OCI-LY3 (cell line): ENCODE data around the gene DLGAP4.

Source experiments
- H2AFZ ChIP-seq: fragments of 200-600, 300-600 bp; shearing (Covaris generic); 2 replicates; pipeline ENCODE4 v1.6.0; 2014; ENCODE audit warnings: antibody characterized with exemption, low read depth, low read length
- H3K27ac ChIP-seq: fragments of 200-600, 300-600 bp; sonication (generic); 2 replicates; pipeline ENCODE4 v1.5.1; 2014; ENCODE audit warnings: mild to moderate bottlenecking, low read length, moderate library complexity, mixed read lengths
- H3K27me3 ChIP-seq: fragments of 200-600, 300-600 bp; sonication (generic); 2 replicates; pipeline ENCODE4 v1.6.1; 2014; ENCODE audit warnings: low read depth, low read length, mixed read lengths
- H3K36me3 ChIP-seq: fragments of 200-600, 300-600 bp; sonication (generic); replicated peaks from 2 replicates; pipeline ENCODE3; 2014; ENCODE audit warnings: low read depth, low read length, mixed read lengths
- H3K4me1 ChIP-seq: fragments of 300-600, 200-600 bp; sonication (generic); 2 replicates; pipeline ENCODE4 v1.6.1; 2014; ENCODE audit warnings: low read length, mixed read lengths
- H3K4me2 ChIP-seq: fragments of 200-600, 300-600 bp; sonication (generic); 2 replicates; pipeline ENCODE4 v1.6.1; 2014; ENCODE audit warnings: low read length, mixed read lengths
- H3K4me3 ChIP-seq: fragments of 300-600, 200-600 bp; sonication (generic); 2 replicates; pipeline ENCODE4 v1.5.1; 2014; ENCODE audit warnings: antibody characterized with exemption, mild to moderate bottlenecking, low read length, moderate library complexity
- H3K79me2 ChIP-seq: fragments of 300-600, 200-600 bp; shearing (Covaris generic); 2 replicates; pipeline ENCODE4 v1.6.1; 2014; ENCODE audit warnings: mild to moderate bottlenecking, low read length, mixed read lengths
- H3K9ac ChIP-seq: fragments of 300-600, 200-600 bp; shearing (Covaris generic); 2 replicates; pipeline ENCODE4 v1.6.0; 2014; ENCODE audit warnings: mild to moderate bottlenecking, low read length, moderate library complexity
- H3K9me3 ChIP-seq: fragments of 200-600, 300-600 bp; shearing (Covaris generic); 2 replicates; pipeline ENCODE4 v1.6.1; 2014; ENCODE audit warnings: low read length, mixed read lengths; ENCODE audit not compliant: insufficient read depth
- H4K20me1 ChIP-seq: fragments of 200-600, 300-600 bp; sonication (generic); 2 replicates; pipeline ENCODE4 v1.6.1; 2016; ENCODE audit warnings: low read length, mixed read lengths; ENCODE audit not compliant: insufficient read depth
- EZH2phosphoT487 ChIP-seq: fragments of 200-600 bp; shearing (Covaris generic); IDR thresholded peaks from 2 replicates; pipeline ENCODE4 v1.6.1; 2018; ENCODE audit warnings: antibody characterized with exemption, mixed run types, low read depth
- TF ChIP-seq, protein P1 (sequence below): fragments of 200-600, 300-600 bp; sonication (generic); IDR thresholded peaks from 2 replicates; pipeline ENCODE4 v1.5.1; 2014; ENCODE audit warnings: antibody characterized with exemption, low read length, low read depth

The DLGAP4 gene

DNA sequence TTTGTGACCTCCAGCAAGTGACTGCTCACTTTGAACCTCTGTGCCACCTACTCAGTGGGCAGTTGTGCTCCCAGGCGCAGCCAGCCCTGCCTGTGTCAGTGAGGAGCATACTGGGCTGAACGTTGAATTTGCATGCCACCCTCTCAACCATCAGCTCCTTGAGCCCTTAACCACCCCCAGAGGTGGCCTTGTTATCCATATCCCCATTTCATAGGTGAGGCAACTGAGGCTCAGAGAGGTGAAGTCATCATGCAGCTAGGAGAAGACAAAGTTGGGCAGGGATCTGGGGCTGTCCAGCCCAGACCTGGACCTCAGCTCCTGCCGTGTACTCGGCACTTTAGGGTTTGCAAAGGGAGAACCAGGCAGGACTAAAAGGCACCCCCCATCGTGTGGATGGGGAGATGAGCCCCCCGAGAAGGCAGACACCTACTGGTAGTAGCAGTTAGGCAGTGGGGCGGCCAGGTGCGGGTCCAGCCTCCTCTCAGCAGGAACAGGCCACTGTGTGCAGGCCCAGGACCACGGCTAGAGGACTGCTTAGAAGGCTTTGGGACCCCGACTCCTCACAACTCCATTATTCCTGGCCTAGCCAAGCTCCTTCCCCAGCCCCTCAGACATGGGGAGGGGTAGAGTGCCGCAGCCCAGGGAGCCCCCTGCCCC is 134.4 kb downstream of the DLGAP4 start:
- Histone ChIP-seq H4K20me1 (no peaks in the 10 kb centered on the region), H3K27me3 (peaks cover 5% of the 10 kb centered on the region; the same call in 1 of the 2 replicates), H3K9ac (no peak overlapping the region), H3K4me2 (no peak overlapping the region), H3K9me3 (no peaks in the 10 kb centered on the region), H3K4me1 (0 out of 2 replicates have a peak, but pooled peaks cover 2% of the 10 kb centered on the region), H2AFZ (no peak overlapping the region), H3K27ac (no peak overlapping the region), H3K36me3 (no peaks in the 10 kb centered on the region), H3K4me3 (no peak overlapping the region), H3K79me2 (no peaks in the 10 kb centered on the region)
- TF ChIP-seq EZH2phosphoT487, result no peak
- TF ChIP-seq, protein P1, sequence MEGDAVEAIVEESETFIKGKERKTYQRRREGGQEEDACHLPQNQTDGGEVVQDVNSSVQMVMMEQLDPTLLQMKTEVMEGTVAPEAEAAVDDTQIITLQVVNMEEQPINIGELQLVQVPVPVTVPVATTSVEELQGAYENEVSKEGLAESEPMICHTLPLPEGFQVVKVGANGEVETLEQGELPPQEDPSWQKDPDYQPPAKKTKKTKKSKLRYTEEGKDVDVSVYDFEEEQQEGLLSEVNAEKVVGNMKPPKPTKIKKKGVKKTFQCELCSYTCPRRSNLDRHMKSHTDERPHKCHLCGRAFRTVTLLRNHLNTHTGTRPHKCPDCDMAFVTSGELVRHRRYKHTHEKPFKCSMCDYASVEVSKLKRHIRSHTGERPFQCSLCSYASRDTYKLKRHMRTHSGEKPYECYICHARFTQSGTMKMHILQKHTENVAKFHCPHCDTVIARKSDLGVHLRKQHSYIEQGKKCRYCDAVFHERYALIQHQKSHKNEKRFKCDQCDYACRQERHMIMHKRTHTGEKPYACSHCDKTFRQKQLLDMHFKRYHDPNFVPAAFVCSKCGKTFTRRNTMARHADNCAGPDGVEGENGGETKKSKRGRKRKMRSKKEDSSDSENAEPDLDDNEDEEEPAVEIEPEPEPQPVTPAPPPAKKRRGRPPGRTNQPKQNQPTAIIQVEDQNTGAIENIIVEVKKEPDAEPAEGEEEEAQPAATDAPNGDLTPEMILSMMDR, result no peak

DNA sequence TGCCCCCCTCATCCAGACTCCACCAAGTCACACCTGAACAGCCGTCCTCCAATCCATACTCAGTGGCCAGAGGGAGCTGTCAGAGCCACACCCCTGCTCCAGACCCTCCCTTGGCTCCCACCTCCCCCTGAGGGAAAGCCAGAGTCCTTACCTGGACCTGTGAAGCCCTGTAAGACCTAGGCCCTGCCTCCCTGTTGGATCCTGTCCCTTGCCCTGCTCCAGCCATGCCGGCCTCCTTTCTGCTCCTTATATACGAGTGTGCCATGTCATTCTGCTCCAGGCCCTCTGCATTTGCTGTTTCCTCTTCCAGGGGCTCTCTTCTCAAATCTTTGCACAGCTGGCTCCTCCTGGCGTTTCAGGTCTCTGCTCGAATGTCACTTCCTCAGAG is 134.9 kb downstream of the DLGAP4 start:
- Histone ChIP-seq H3K4me2 (no peak overlapping the region), H3K36me3 (no peaks in the 10 kb centered on the region), H3K4me3 (no peak overlapping the region), H3K4me1 (0 out of 2 replicates have a peak, but pooled peaks cover 2% of the 10 kb centered on the region), H3K27me3 (peaks cover 5% of the 10 kb centered on the region; the same call in 1 of the 2 replicates), H3K9me3 (no peaks in the 10 kb centered on the region), H3K27ac (no peak overlapping the region), H4K20me1 (no peaks in the 10 kb centered on the region), H3K79me2 (no peaks in the 10 kb centered on the region), H2AFZ (peak overlapping the region; percentile 34; the same call in 1 of the 2 replicates), H3K9ac (no peak overlapping the region)
- no peak for TF ChIP-seq EZH2phosphoT487
- TF ChIP-seq, protein P1, result no peak

DNA sequence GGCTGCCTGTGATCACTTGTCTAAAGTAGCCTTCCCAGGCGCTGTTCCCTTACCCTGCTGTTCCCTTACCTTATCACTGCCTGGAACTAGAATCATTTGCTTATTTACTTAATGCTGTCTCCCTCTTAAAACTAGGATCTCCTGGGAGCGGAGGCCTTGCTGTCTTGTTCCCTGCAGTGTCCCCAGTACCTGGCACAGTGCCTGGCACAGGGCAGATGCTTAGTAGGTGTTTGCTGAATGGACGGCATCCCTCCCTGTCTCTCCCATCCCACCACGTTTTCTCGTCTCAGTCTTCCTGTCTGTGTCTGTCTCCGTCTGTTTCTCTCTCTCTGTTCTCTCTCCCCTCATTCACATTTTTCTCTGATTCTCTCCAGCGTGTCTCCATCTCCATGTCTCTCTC is 135.3 kb downstream of the DLGAP4 start:
- peak overlapping the region; percentile 34; the same call in 1 of the 2 replicates for H2AFZ ChIP-seq
- no peak overlapping the region for H3K4me2 ChIP-seq
- no peak for TF ChIP-seq EZH2phosphoT487
- TF ChIP-seq, protein P1, result no peak
- no peak overlapping the region for H3K9ac ChIP-seq
- no peak overlapping the region for H3K4me3 ChIP-seq
- no peaks in the 10 kb centered on the region for H3K9me3 ChIP-seq
- H4K20me1 ChIP-seq, result no peaks in the 10 kb centered on the region
- 0 out of 2 replicates have a peak, but pooled peaks cover 2% of the 10 kb centered on the region for H3K4me1 ChIP-seq
- no peaks in the 10 kb centered on the region for H3K79me2 ChIP-seq
- H3K27ac ChIP-seq, result no peak overlapping the region
- no peaks in the 10 kb centered on the region for H3K36me3 ChIP-seq
- H3K27me3 ChIP-seq, result peaks cover 5% of the 10 kb centered on the region; the same call in 1 of the 2 replicates

GRCh38 chr20:36445847-36446246 is 139.7 kb downstream of the DLGAP4 start:
- Histone ChIP-seq H2AFZ (no peak overlapping the region), H3K79me2 (no peaks in the 10 kb centered on the region), H3K27ac (no peak overlapping the region), H3K4me2 (no peak overlapping the region), H3K27me3 (peaks cover 5% of the 10 kb centered on the region), H3K36me3 (no peaks in the 10 kb centered on the region), H4K20me1 (no peaks in the 10 kb centered on the region), H3K4me1 (no peaks in the 10 kb centered on the region), H3K9ac (no peak overlapping the region), H3K4me3 (no peak overlapping the region), H3K9me3 (no peaks in the 10 kb centered on the region)
- TF ChIP-seq, protein P1, result no peak
- TF ChIP-seq EZH2phosphoT487, result no peak
